Esophagus squamous epithelium (tissue), 4 donors: ENCODE measurements around the gene POMP.

Experiments used
- POLR2A ChIP-seq, 4 donors: fragments of 450-650 bp; IDR thresholded peaks; one replicate each; pipeline ENCODE4 v1.6.1; 2017; ENCODE audit warnings: antibody characterized with exemption in 4 of 4, mild to moderate bottlenecking in 4 of 4, moderate library complexity in 3 of 4
- TF ChIP-seq, protein P1 (sequence below), 6 experiments: fragments of 450-650 bp in 4 of 6; fragments of 200-600 bp in 2 of 6; sonication (generic) in 2 of 6; IDR thresholded peaks; one replicate each; pipeline ENCODE4 v1.5.1; 2016 to 2019; ENCODE audit warnings: antibody characterized with exemption in 6 of 6, mild to moderate bottlenecking in 4 of 6, moderate library complexity in 4 of 6

GRCh38 chr13:28650284-28650683 is 8.6 kb upstream of the POMP start:
- TF ChIP-seq, protein P1, sequence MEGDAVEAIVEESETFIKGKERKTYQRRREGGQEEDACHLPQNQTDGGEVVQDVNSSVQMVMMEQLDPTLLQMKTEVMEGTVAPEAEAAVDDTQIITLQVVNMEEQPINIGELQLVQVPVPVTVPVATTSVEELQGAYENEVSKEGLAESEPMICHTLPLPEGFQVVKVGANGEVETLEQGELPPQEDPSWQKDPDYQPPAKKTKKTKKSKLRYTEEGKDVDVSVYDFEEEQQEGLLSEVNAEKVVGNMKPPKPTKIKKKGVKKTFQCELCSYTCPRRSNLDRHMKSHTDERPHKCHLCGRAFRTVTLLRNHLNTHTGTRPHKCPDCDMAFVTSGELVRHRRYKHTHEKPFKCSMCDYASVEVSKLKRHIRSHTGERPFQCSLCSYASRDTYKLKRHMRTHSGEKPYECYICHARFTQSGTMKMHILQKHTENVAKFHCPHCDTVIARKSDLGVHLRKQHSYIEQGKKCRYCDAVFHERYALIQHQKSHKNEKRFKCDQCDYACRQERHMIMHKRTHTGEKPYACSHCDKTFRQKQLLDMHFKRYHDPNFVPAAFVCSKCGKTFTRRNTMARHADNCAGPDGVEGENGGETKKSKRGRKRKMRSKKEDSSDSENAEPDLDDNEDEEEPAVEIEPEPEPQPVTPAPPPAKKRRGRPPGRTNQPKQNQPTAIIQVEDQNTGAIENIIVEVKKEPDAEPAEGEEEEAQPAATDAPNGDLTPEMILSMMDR (IDR thresholded peaks at IDR 0.05): no peak
- no peak for TF ChIP-seq POLR2A (IDR thresholded peaks at IDR 0.05)
